Spleen (tissue), 7 donors: Measurements from ENCODE around the gene AKIP1.

Experiments used
- CTCF ChIP-seq, 11 experiments: fragments of 200-600 bp in 7 of 11; fragments of 450-650 bp in 4 of 11; sonication (generic) in 4 of 11; IDR thresholded peaks in 8 of 11; conservative IDR thresholded peaks in 3 of 11; 1 replicate in 7 of 11; 2 replicates in 4 of 11; pipeline versions ENCODE4 v1.4.0 to v1.8.0; 2016 to 2021; ENCODE audit warnings: antibody characterized with exemption in 11 of 11, inconsistent platforms in 4 of 11, mild to moderate bottlenecking in 1 of 11
- POLR2A ChIP-seq, 3 donors: fragments of 450-650 bp; IDR thresholded peaks; one replicate each; pipeline ENCODE4 v1.5.1; 2017; ENCODE audit warnings: antibody characterized with exemption in 3 of 3, mild to moderate bottlenecking in 1 of 3
- POLR2AphosphoS5 ChIP-seq, 3 donors: sonication (generic); formaldehyde crosslinking; IDR thresholded peaks; one replicate each; pipeline ENCODE4 v1.5.1; 2017; ENCODE audit warnings: antibody characterized with exemption in 3 of 3
- donor health status: DM: no; HTN: no; CAD: no; lungs with moderate emphysema.
- donor health status: DM: no; HTN: no; CAD: no.
- donor health status: DM: no; HTN: no; CAD: no.

- TF ChIP-seq CTCF (IDR thresholded peaks at IDR 0.05 in 8 of 11, conservative IDR thresholded peaks at IDR 0.05 in 3 of 11): no peak
- no peak for TF ChIP-seq POLR2A (IDR thresholded peaks at IDR 0.05)
- no peak for TF ChIP-seq POLR2AphosphoS5 (IDR thresholded peaks at IDR 0.05)
These were observed 42.9 kb upstream of the AKIP1 start for GRCh38 chr11:8867931-8868631.
